Stimulated activated CD4-positive, alpha-beta T cell treated with anti-CD3 and anti-CD28 coated beads, Interleukin-12 subunit alpha, Interleukin-12 subunit beta, amount 100 ng/mL, for 24 hours (primary cell): ENCODE measurements around the gene CTRB1.

Source experiments
- DNase-seq, 2 experiments: peaks; one replicate each; pipeline ENCODE4 v3.0.0-alpha.2; 2020; ENCODE audit warnings: low read depth in 2 of 2

CTRB1 gene

GRCh38 chr16:75225678-75226515, 7.1 kb downstream of the CTRB1 start:
- no peak for DNase-seq

DNA sequence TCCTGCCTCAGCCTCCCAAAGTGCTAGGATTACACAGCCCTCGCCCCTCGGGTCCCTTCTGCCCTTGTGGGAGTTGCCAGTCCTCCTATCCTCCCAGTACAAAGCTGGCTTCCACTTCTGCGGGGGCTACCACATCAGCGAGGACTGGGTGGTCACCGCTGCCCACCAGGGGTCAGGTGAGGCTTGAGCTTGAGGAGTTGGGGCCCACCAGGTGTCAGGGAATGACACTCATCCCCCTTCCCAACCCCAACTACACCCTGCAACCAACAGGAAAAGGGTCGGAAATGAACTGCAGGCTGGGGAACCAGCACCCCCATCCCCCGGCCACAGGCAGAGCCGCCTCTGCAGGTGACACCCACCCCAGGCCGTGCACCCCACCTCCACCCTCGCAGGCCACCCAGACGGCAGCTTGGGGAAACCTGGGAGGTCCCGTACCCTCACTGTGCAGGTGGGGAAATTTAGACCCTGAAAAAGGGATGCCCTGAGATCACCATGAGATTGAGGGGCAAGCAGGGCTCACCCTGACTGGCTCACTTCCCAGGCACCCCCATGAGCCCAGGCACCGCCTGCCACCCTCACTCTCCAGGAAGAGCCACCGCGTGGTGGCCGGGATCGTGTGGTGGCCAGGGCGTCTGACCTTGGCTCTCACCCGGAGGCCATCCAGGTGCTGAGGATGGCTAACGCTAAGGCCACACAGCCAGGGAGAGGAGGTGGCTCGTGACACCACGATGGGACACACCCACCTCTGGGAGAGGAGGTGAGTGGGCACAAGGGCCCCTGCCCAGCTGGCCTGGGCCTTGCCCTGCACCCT, 8.0 kb downstream of the CTRB1 start:
- no peak for DNase-seq

- no peak for DNase-seq
Measured at GRCh38 chr16:75227361-75228142, 8.8 kb downstream of the CTRB1 start.

DNA sequence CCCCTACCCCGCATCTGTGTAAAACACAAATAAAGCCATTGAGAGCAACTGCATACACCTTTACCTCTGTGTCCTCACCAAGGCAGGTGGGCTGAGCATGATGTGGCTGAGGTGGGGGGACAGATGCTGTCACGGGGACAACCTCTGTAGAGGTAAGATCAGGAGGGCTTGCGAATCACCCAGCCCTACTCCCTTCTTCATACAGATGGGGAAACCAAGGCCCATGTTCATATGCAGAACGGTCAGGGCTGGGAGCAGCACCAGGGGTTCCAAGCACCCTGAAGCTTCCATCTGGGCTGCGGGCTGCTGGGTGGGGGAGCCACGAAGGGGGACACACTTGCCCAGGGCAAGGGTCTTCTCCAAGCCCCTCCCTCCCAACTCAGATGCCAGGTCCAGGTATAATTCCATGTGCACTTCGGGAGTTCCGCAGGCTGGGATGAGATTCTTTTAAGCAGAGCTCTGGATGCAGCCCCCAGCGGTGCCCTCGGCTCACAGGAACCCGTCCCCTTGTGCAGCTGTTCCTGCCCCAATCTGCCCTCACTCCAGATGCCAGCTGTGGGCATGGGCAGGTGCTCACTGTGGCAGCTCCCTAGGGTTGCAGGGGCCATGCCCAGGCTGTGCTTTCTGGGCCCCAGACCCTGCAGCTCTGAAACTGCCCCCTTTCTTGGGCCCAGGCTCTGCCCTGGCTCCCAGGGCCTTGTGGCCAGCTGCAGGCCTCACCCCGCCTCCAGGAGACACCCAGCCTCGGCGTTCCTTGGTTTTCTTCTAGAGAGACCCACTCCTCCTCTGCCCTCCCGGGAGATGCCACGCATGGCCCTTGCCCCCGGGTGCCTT, 9.6 kb downstream of the CTRB1 start:
- no peak for DNase-seq

DNA sequence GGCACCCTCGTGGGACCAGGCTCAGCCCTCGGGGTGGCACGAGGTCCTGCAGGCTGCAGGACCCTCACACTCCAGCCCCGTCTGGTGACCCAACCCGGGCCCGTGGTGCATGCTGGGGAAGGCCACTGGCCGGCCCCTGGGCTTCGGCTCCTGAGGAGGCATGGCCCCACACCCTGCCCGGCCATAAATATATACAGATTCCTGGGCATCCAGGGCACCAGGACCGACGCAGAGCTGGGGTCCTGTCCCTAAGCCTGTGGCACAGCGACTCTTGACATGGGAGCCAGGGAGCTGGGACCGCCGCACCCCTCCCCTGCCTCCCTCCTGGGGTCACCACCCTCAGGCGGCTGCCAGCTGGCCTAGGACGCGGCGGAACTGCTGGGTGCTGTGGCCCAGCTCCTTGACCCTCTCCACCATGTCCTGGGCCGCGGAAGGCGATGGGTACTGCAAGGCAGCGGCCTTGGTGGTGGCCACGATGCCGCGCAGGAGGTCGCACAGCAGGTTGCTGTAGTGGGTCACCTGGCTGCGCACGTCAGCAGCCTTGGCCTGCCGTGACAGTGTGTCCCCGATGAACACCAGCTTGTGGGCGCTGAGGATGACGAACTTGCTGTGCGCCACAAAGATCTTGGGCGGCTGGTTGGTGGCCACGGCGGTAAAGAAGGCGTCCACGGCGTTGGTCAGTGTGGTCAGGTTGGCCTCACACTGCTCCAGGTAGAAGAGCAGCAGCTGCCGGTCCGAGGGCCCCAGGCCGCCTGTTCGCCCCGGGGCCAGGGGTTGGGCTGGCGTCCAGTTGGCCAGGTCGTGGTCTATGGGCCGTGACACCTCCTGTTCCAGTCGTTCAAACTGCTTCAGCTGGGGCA, 10.6 kb downstream of the CTRB1 start:
- no peak for DNase-seq

DNA sequence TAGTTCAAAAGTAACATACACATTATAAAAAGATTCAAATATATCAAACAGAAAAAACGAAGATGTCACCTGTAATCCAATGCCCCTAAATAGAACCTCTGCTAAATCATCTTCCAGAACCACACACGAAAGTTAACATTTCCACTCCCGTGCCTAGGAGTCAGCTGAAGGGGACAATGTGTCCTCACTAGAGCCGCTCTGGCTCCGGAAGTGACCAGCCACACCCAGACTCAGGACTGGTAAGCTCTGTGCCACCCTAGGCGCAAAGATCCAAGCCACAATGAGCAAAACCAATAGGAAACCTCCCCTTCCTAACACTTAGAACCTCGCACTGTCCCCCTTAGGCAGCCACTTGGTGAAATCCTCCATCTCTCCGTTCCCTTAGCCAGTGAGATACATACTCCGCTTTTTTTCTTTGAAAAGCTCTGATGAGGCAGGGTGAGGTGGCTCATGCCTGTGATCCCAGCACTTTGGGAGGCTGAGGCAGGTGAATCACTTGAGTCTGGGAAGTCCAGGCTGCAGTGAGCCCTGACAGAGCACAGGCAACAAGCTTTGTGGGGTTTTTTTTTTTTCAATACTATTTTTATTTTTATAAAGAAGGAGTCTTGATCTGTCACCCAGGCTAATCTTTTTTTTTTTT, 11.8 kb downstream of the CTRB1 start:
- no peak for DNase-seq

GRCh38 chr16:75231570-75231969, 12.8 kb downstream of the CTRB1 start:
- DNase-seq = no peak

DNA sequence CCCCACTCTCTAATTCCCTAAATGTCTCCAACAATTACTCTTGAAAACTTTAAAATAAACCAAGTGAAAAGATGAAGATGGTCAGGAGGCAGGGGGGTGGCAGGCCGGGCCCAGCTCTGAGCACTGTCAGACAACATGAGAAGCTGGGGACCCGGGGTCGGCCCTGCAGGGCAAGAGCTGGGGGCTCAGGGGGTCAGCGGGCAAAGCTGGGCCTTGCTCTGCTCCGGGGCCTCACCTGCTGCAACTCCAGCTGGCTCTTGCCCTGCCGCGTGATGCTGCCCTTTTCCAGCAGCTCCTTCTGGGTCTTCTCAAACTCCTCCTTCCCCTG, 14.8 kb downstream of the CTRB1 start:
- DNase-seq = no peak

DNA sequence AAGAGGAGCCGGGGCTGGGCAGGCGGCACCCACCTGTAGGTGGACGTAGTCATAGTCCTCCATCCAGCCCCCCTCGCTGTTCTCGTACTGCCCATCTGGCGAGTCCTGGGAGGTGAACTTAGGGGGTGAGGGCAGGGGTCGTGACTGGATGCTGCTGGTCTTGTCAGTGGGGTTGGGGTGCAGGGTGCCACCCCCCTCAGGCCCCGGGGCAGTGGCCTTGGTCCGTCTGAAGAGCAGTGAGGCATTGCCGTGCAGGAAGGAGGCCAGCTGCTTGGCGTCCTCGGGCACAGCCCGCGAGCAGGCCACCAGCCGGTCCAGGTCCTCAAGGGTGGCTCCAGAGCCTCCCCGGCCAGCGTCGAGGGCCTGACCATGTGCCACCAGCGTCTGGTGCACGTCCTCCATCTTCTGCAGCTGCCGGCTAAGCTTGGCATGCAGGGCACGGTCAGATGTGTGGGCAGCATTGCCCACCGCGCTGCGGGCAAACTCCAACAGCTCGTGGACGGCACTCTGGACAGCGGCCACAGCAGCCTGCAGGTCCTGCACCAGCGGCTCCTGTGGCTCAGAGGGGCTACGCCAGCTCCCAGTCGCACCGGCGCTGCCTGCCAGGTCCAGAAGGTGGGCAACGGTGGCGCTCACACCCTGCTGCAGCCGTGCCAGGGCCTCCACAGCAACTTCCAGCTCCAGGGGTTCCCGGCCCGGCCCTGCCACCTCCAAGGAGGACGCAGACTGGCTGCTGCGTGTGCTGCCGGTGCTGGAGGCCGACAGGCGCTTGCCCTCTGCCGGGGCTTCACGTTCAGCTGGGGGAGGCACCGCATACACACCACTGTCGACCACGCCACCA, 16.3 kb downstream of the CTRB1 start:
- no peak for DNase-seq

DNA sequence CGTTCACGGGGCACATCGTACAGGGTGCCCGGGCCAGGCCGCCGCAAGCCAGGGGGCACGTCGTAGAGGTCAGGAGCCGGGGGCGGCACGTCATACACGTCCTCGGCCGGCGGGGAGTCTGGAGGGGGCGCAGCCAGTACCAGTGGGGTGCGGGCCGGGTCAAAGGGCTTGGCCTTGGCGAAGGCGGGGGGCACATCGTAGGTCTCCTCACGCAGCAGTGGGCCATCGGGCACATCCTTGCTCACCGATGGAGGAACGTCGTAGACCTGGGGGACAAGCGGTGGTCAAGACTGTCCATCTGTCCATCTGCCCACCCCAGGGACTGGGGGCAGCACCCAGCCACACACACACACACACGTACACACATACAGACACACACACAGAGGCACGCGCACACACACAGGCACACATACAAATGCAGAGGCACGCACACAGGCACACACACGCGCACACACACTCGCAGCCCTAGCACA, 17.0 kb downstream of the CTRB1 start:
- no peak for DNase-seq

- no peak for DNase-seq
Measured at GRCh38 chr16:75236232-75236631, 17.4 kb downstream of the CTRB1 start.

- no peak for DNase-seq
Measured at GRCh38 chr16:75236736-75237397, 18.1 kb downstream of the CTRB1 start.

GRCh38 chr16:75237398-75238131, 18.8 kb downstream of the CTRB1 start:
- no peak for DNase-seq

DNA sequence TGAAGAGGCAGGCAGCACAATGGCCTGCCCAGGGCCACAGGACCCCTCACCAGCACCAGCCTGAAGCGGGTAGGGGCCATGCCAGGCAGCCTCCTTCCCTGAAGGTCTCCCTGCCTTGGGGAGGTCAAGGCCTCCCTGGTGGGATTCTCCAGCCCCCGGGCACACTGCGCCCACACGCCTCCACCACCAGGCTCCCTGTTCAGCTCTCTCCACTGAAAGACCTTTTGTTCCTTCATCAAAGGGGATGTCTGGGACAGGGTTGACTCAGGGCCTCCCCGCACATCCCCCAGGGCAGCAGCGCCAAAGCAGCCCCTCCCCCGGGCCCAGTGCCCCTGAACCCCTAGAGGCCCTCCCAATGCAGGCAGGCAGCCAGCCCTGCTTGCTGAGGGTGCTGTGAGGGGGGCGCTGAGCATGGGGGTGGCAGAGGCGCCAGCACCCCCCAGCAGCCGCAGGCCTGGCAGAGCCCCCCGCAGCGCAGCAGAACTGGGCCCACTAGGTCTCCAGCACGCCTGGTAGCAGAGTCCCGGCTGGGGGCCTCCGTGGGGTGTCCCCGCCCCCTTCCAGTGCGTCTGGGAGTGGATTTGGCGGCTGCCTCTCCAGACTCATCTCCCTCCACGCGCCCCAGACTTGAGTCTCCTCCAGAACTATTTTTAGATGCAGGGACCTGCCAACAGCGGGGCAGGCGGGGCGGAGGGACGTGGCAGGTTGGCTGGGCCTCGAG, 19.5 kb downstream of the CTRB1 start:
- DNase-seq = no peak

GRCh38 chr16:75238853-75239541, 20.2 kb downstream of the CTRB1 start:
- no peak for DNase-seq

GRCh38 chr16:75239542-75240122, 20.8 kb downstream of the CTRB1 start:
- DNase-seq = no peak
